ENCODE measurements around the gene TOM1. TPM values are rescaled to one million over a fixed set of nuclear protein-coding genes. Genes with fewer than 3 reads are reported as not detected.

TOM1 gene
- total and polyA plus RNA-seq, 12 donors, result 51.1 to 72.5 (median 62.6) TPM

GRCh38 chr22:35257321-35258190 is 42.1 kb upstream of the TOM1 start, which contains the start of gene HMGXB4:
HMGXB4 (plus strand) TSS chr22:35257493; CDS start chr22:35262391, 4,898 bp downstream.
- no peaks in the 10 kb centered on the region for H3K27me3 ChIP-seq
- TF ChIP-seq CTCF (IDR thresholded peaks at IDR 0.05), result peak in 8 of 9 donors; percentile 5 to 47 (median 22)
- peak; percentile 96 to 99 (median 97) for ATAC-seq
- 0 to 1% methylated on average over 80 to 84 of the region's 84 CpGs for WGBS, 2 donors
- H3K4me1 ChIP-seq, result peaks cover 0 to 24% (median 17%) of the 10 kb centered on the region in 9 donors
- H3K9me3 ChIP-seq, result no peaks in the 10 kb centered on the region
- H3K27ac ChIP-seq, result peak within 1 kb of the TSS; percentile 84 to 99 (median 96)
- peak within 1 kb of the TSS; percentile 59 to 95 (median 88) for H3K4me3 ChIP-seq
- intact Hi-C loops (cut with DNase I), result no loop called here
- peaks cover 0 to 11% (median under 1%) of the 10 kb centered on the region in 9 donors for H3K36me3 ChIP-seq
- peak; percentile 88 to 90 for DNase-seq

GRCh38 chr22:35258191-35258988 is 41.3 kb upstream of the TOM1 start:
- H3K4me3 ChIP-seq, result peak overlapping the region; percentile 59 to 95 (median 88)
- H3K36me3 ChIP-seq, result peaks cover 0 to 20% (median 9%) of the 10 kb centered on the region in 9 donors
- intact Hi-C loops (cut with DNase I), result no loop called here
- 28 to 32% methylated on average over 23 of the region's 23 CpGs for WGBS, 2 donors
- DNase-seq (no peak), ATAC-seq (no peak)
- no peaks in the 10 kb centered on the region for H3K9me3 ChIP-seq
- H3K27me3 ChIP-seq, result no peaks in the 10 kb centered on the region
- H3K4me1 ChIP-seq, result peaks cover 0 to 24% (median 17%) of the 10 kb centered on the region in 9 donors
- peak overlapping the region in 9 of 10 donors; percentile 88 to 99 (median 96) for H3K27ac ChIP-seq
- TF ChIP-seq CTCF (IDR thresholded peaks at IDR 0.05), result no peak

DNA sequence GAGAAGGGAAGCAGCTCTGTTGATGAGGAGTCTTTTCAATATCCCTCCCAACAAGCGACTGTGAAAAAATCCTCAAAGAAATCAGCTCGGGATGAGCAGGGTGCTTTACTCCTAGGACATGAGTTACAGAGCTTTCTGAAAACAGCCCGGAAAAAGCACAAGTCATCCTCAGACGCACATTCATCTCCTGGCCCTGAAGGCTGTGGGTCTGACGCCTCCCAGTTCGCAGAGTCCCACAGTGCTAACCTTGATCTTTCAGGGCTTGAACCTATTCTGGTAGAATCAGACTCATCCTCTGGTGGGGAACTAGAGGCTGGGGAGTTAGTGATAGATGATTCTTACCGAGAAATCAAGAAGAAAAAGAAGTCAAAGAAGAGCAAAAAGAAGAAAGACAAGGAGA is 34.7 kb upstream of the TOM1 start:
- no peak for DNase-seq
- H3K4me1 ChIP-seq, result peaks cover 0 to 4% (median 0%) of the 10 kb centered on the region in 9 donors
- no peaks in the 10 kb centered on the region for H3K9me3 ChIP-seq
- WGBS, 2 donors, result 90 to 97% methylated on average over 7 of the region's 7 CpGs
- intact Hi-C loops (cut with DNase I), result no loop called here
- H3K36me3 ChIP-seq, result peaks cover 0 to 83% (median 54%) of the 10 kb centered on the region in 9 donors
- no peaks in the 10 kb centered on the region for H3K27me3 ChIP-seq
- no peak for ATAC-seq
- TF ChIP-seq CTCF (IDR thresholded peaks at IDR 0.05), result no peak
- H3K27ac ChIP-seq, result no peak overlapping the region
- no peak overlapping the region for H3K4me3 ChIP-seq

DNA sequence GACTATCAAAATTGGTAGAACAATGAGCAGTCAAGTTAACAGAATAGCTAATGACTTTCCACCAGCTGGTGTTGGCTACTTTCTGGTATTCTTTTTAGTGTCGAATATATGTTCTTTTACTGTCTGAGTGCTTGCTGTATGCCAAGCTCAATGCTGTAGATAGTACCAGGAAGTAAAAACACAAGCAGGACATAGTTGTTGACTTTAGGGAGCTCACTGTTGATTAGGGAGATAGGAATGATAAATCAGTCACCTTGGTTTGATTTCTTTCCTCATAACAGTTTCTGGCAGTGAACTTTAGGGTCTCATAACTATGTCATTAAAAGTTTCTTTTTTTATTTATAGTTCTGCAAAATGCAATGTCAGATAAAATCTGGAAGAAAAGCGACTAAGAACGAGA is 33.4 kb upstream of the TOM1 start:
- Histone ChIP-seq H3K27me3 (no peaks in the 10 kb centered on the region), H3K9me3 (no peaks in the 10 kb centered on the region), H3K4me3 (no peak overlapping the region), H3K27ac (no peak overlapping the region), H3K4me1 (peaks cover 0 to 4% (median 0%) of the 10 kb centered on the region in 9 donors), H3K36me3 (peaks cover 0 to 95% (median 56%) of the 10 kb centered on the region in 9 donors)
- 86 to 91% methylated on average over 3 of the region's 3 CpGs for WGBS, 2 donors
- ATAC-seq (no peak), DNase-seq (no peak)
- TF ChIP-seq CTCF (IDR thresholded peaks at IDR 0.05), result no peak
- intact Hi-C loops (cut with DNase I), result no loop called here
